Stimulated activated CD8-positive, alpha-beta memory T cell treated with anti-CD3 and anti-CD28 coated beads, Interleukin-12 subunit alpha, Interleukin-12 subunit beta, amount 100 ng/mL, for 24 hours (primary cell): ENCODE data around the gene UXS1.
"Not testable (repeated sequence)": the region's sequence is repeated elsewhere in the genome, so short reads cannot be mapped to it uniquely, and the experiment has no call there.

ENCODE experiments used
- DNase-seq: peaks from one replicate; pipeline ENCODE4 v3.0.0-alpha.2; 2020; ENCODE audit errors: extremely low read depth

The UXS1 gene

GRCh38 chr2:106160786-106161261, 33.3 kb downstream of the UXS1 start:
- DNase-seq = no peak

GRCh38 chr2:106159866-106160785, 34.0 kb downstream of the UXS1 start:
- no peak for DNase-seq

- no peak for DNase-seq
Measured at GRCh38 chr2:106158871-106159270, 35.2 kb downstream of the UXS1 start.

- DNase-seq = no peak
Measured at GRCh38 chr2:106158131-106158530, 36.0 kb downstream of the UXS1 start.

GRCh38 chr2:106157416-106157815, 36.7 kb downstream of the UXS1 start:
- no peak for DNase-seq

GRCh38 chr2:106156305-106157296, 37.5 kb downstream of the UXS1 start:
- DNase-seq = no peak

- DNase-seq = no peak
Measured at GRCh38 chr2:106153781-106154180, 40.3 kb downstream of the UXS1 start.

GRCh38 chr2:106147665-106148064, 46.4 kb downstream of the UXS1 start:
- DNase-seq = no peak

GRCh38 chr2:106147159-106147558, 46.9 kb downstream of the UXS1 start:
- DNase-seq = no peak

GRCh38 chr2:106144621-106145331, 49.3 kb downstream of the UXS1 start:
- DNase-seq = no peak

- no peak for DNase-seq
Measured at GRCh38 chr2:106143495-106144215, 50.4 kb downstream of the UXS1 start.

GRCh38 chr2:106142683-106143082, 51.4 kb downstream of the UXS1 start:
- no peak for DNase-seq

GRCh38 chr2:106140913-106141312, 53.2 kb downstream of the UXS1 start:
- no peak for DNase-seq

- DNase-seq = no peak
Measured at GRCh38 chr2:106140113-106140512, 54.0 kb downstream of the UXS1 start.

- DNase-seq = no peak
Measured at GRCh38 chr2:106139238-106139935, 54.7 kb downstream of the UXS1 start.

- DNase-seq = no peak
Measured at GRCh38 chr2:106138543-106139237, 55.4 kb downstream of the UXS1 start.

- no peak for DNase-seq
Measured at GRCh38 chr2:106137731-106138521, 56.2 kb downstream of the UXS1 start.

GRCh38 chr2:106131192-106131591, 62.9 kb downstream of the UXS1 start:
- DNase-seq = not testable (repeated sequence)
